Mucosa of rectum (tissue), 2 donors: ENCODE results near the gene SUPT16H.
"Not testable (repeated sequence)": the region's sequence is repeated elsewhere in the genome, so short reads cannot be mapped to it uniquely, and the experiment has no call there.

Experiments used
- H3K27ac ChIP-seq, 2 donors: one replicate each; pipeline ENCODE4 v1.7.0; 2013; ENCODE audit warnings: inconsistent platforms in 2 of 2, low read depth in 2 of 2, low read length in 2 of 2
- H3K27me3 ChIP-seq, 2 donors: one replicate each; pipeline ENCODE4 v1.7.0; 2013; ENCODE audit warnings: low read length in 2 of 2; ENCODE audit not compliant: control insufficient read depth in 2 of 2, insufficient read depth in 2 of 2
- H3K36me3 ChIP-seq, 2 donors: one replicate each; pipeline ENCODE4 v1.7.0; 2013; ENCODE audit warnings: low read length in 2 of 2; ENCODE audit not compliant: control insufficient read depth in 2 of 2, insufficient read depth in 2 of 2
- H3K4me1 ChIP-seq, 2 donors: one replicate each; pipeline ENCODE4 v1.7.0; 2013; ENCODE audit warnings: low read length in 2 of 2, mild to moderate bottlenecking in 1 of 2; ENCODE audit not compliant: control insufficient read depth in 2 of 2, insufficient read depth in 2 of 2
- H3K4me3 ChIP-seq, 2 donors: one replicate each; pipeline ENCODE4 v1.7.0; 2013; ENCODE audit warnings: low read length in 2 of 2
- H3K9ac ChIP-seq, 2 donors: one replicate each; pipeline ENCODE4 v1.7.0; 2013; ENCODE audit warnings: low read length in 2 of 2, low read depth in 1 of 2, mild to moderate bottlenecking in 1 of 2
- H3K9me3 ChIP-seq, 2 donors: one replicate each; pipeline ENCODE4 v1.7.0; 2013; ENCODE audit warnings: low read length in 2 of 2; ENCODE audit not compliant: control insufficient read depth in 2 of 2
- donor health status: healthy.
- donor health status: Normal muscosa, but diverticular disease.

Gene SUPT16H

GRCh38 chr14:21308479-21309237 is 75.2 kb downstream of the SUPT16H start:
- Histone ChIP-seq H3K4me1 (peaks cover 10 to 14% of the 10 kb centered on the region in 2 donors), H3K4me3 (peak overlapping the region; percentile 64 to 85), H3K27ac (peak overlapping the region; percentile 82 to 92), H3K36me3 (no peaks in the 10 kb centered on the region), H3K9ac (peak overlapping the region; percentile 64 to 80), H3K9me3 (no peaks in the 10 kb centered on the region), H3K27me3 (no peaks in the 10 kb centered on the region)

DNA sequence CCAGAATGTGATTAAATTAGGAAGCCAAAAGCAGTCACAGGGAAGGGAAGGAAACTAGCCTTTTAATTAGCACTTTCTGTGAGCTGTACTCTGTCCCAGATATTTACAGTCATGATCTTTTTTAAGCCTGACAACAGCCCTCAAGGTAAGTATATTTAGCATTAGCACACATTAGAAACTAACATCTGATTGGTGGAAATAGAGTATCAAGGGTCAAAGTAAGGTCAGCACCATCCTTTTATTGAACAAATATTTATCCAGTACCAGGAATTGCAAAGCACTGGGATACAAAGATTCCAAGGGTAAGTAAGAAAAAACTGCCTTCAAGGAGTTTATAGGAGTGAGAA is 75.7 kb downstream of the SUPT16H start:
- no peaks in the 10 kb centered on the region for H3K9me3 ChIP-seq
- H3K4me3 ChIP-seq, result peak overlapping the region; percentile 64 to 85
- no peaks in the 10 kb centered on the region for H3K36me3 ChIP-seq
- H3K27ac ChIP-seq, result peak overlapping the region; percentile 82 to 92
- H3K27me3 ChIP-seq, result no peaks in the 10 kb centered on the region
- H3K9ac ChIP-seq, result peak overlapping the region; percentile 53 to 80
- peaks cover 10 to 14% of the 10 kb centered on the region in 2 donors for H3K4me1 ChIP-seq

DNA sequence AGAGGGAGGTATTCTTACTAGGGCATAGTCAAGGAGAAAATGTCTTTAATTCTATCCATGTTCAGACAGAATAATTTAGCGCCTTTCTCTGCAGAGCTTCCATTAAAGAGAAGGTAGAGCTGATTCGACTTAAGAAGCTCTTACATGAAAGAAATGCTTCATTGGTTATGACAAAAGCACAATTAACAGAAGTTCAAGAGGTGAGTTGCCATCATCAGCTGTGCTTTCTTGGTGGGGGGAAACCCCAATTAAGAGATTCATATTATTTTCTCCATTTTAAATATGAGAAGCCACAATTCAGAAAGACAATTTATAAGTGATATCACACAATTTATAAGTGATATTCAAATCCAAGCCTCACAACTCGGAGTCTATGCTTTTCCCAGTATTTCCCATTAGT is 76.2 kb downstream of the SUPT16H start:
- no peaks in the 10 kb centered on the region for H3K27me3 ChIP-seq
- H3K27ac ChIP-seq, result peak overlapping the region; percentile 82 to 92
- no peaks in the 10 kb centered on the region for H3K9me3 ChIP-seq
- no peaks in the 10 kb centered on the region for H3K36me3 ChIP-seq
- H3K4me1 ChIP-seq, result peaks cover 10 to 14% of the 10 kb centered on the region in 2 donors
- peak overlapping the region; percentile 53 to 80 for H3K9ac ChIP-seq
- H3K4me3 ChIP-seq, result peak overlapping the region; percentile 64 to 85

GRCh38 chr14:21302836-21303140 is 81.0 kb downstream of the SUPT16H start:
- not testable (repeated sequence) for H3K4me3 ChIP-seq, H3K36me3 ChIP-seq, H3K9ac ChIP-seq, H3K9me3 ChIP-seq, H3K27me3 ChIP-seq, H3K4me1 ChIP-seq, H3K27ac ChIP-seq

- Histone ChIP-seq H3K27me3 (peaks cover 0 to 5% of the 10 kb centered on the region in 2 donors), H3K9me3 (no peaks in the 10 kb centered on the region), H3K9ac (no peak overlapping the region), H3K36me3 (no peaks in the 10 kb centered on the region), H3K4me3 (no peak overlapping the region), H3K4me1 (peaks cover 0 to 6% of the 10 kb centered on the region in 2 donors), H3K27ac (no peak overlapping the region)
Observed at GRCh38 chr14:21302013-21302835, 81.6 kb downstream of the SUPT16H start.
